Amniotic stem cell (primary cell): ENCODE measurements around the gene NOX4.
"Not testable (repeated sequence)": the region's sequence is repeated elsewhere in the genome, so short reads cannot be mapped to it uniquely, and the experiment has no call there.

Source experiments
- DNase-seq: peaks from one replicate; lab custom pipeline; 2025; lab: John Stamatoyannopoulos, UW

Gene NOX4

DNA sequence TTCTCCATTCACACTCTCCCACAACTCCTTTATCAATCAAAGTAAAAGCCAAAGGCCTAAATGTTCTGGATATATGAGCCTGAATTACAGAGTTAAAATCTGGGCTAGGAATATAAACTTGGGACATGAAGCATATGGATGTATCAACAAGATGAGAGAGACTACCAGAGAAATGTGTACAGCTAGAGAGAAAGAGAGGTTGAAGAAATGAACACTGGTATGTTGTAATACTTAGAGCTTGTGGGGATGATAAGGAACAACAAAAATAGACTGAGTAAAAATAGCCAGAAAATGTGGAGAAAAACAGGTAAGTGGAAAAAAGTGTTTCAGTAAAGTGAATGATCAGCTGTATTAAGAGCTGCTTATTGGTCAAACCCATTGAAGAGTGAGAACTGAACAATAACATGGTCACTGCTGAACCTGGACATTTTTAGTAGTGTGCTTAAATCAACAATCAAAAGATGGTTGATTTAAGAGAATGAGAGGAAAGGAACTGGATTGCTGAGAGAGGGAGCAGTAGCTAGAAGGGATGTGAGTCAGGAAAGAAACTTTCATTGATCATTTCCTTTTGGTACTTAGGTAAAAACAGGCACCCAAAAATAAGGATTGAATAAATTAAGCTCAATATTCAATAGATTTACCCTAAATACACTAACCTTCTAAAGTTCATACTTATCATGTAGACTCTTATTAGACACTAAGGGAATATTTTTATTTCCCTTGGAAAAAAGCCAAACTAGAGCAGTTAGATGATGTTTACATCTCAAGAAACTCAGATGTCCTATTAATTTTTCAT, 111.0 kb downstream of the NOX4 start:
- DNase-seq: not testable (repeated sequence)

GRCh38 chr11:89378986-89379385, 112.2 kb downstream of the NOX4 start:
- DNase-seq: not testable (repeated sequence)

DNA sequence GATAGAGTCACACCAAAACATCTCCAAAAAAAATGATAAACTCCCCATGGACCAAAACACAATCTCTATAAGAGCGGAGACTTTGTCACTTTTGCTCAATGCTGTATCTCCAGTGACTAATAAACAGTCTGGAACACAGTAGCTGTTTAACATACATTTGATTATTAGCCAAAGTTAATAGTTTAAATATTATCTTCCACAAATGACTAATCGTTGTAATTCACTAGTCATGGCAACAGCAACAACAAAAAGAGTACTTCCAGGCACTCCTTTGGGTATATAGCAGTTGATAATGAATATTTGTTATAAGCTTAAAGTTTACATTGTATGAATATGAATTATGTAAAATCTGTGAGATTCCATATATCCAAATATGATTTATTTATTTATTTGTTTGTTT, 121.8 kb downstream of the NOX4 start:
- DNase-seq: not testable (repeated sequence)

DNA sequence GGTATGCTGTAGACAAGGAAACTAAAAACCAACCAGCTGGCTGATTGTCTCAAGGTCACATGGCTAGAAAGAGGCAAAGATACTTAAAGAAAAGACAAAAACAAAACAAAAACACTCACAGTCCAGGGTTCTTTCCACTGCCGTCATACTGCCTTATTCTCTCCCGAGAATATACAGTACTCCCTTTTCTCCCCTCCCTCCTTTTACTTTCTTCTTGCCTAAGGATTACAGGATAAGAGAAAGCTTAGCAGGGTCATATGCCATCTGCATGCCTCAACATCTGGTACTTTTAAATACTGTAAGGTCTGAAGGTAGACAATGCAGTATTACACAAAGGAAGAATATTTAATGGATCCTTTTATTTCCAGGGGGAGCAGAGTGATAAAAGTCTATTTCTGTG, 126.3 kb downstream of the NOX4 start:
- DNase-seq: not testable (repeated sequence)

DNA sequence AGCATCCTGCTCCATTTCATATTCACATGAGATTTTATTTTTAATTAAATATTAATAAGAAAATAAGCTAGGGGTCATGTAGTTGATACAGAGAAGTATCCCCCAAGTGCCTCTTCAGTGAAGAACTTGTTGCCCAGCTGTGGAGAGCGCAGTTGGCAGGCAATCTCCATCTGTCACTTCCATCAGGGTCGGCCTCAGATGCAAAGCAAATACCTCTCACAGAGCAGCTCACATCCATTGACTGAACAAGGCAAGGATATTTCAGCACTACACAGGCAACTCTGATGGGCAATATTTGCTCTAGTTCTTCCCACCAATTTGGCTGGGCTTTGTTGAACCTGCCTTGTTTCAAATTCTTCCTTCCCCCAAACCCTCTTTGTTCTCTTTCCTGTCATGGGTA, 129.4 kb downstream of the NOX4 start:
- no peak for DNase-seq

DNA sequence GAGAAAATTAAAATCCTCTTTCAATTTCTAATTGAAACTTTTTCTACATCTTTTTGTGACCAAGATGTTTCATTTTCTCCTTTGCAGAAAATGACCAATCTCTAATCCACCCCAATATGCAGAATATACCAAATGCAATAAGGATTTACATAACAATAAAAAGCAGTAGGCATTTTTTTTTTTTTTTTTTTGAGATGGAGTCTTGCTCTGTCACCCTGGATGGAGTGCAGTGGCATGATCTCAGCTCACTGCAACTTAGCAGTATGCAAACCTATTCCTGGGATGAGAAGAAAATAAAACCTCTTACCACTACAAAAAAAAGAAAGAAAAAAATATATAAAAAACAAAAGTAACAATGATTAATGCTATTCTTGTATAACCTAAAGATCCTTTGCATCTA, 132.0 kb downstream of the NOX4 start:
- DNase-seq: not testable (repeated sequence)

DNA sequence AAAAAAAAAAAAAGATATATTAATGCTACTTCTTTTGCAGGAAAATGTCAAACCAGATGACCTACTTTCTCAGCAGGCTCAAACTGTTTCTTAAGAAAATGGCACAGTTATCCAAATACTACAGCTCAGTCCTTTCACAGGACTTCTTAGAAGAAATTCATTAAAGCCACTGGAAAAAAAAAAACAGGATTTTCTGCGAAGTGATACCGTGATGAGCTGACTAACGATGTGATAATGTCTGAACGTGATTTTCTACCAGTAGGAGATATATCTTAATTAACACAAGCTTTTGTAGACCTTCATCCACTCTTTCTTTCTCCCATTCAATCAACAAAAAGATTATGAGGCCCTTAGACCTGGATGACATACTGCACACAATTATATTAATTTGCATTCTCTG, 132.4 kb downstream of the NOX4 start:
- DNase-seq: no peak

DNA sequence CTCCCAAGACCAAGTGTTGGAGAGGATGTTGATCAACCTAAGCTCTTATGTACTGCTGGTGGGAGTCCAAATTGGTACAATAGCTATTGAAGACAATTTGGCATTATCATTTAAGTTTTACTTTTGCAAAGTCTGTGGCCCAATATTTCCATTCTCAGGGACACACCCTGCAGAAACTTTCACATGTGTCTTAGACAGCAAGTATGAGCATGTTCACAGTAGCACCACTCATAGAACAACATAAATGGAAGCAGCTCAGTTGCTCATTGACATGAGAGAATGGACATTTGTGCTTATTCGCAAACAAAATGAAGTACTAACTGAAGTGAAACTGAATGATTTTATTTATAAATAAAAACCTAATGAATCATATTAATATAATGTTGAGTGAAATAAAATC, 135.5 kb downstream of the NOX4 start:
- DNase-seq: no peak

DNA sequence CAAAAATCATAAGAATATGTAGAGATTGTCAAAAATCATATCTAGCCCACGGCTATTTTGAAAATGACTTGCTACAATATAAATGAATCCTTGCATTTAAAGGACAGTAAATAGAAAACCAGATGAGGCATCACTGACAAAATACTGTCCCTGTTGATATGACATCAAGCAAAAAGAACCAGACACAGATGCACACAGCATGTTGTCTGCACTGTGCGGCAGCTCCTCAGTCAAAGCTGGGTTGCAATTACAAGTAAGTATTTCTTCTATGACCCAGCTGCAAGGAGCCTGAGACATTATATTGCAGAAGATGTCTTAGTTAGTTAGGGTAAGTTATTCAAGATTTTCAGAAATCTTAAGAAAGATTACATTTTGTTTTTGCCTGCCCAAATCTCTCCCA, 136.7 kb downstream of the NOX4 start:
- DNase-seq: not testable (repeated sequence)

DNA sequence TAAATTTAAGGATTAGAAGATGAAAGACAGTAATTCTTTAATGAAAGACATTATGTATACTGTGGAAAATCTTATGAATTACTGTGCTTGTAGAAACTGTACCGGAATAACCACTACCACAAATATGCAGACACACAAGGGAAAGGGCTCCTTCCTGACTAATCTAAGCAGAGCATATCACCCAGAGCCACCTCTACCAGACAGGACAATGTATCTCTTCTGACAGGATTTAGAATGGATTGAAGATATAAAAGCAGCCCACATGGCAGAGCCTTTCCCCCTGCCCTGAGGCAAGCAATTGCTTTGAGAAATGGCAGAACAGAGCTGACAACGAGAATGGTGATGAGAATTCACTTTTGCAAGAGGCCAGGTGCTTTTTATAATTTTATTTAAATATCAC, 144.1 kb downstream of the NOX4 start:
- no peak for DNase-seq

DNA sequence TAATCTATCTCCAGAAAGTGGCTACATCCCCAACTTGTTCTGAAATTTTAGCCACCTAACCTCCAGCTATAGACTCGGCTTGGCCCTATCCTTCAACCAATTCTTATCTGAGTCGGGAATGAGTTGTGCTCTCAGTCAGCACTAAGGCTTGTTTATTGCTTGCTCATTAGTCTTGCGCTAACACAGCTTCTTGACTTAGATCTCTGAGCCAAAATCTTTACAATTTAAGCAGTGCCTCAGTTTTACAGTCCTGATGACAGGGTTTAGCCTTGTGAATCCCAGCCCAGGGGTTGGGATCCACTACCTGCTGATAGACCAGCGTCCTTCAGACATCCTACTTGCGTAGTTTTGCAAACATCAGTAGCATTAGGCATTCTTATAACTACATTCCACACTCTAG, 144.6 kb downstream of the NOX4 start:
- no peak for DNase-seq

DNA sequence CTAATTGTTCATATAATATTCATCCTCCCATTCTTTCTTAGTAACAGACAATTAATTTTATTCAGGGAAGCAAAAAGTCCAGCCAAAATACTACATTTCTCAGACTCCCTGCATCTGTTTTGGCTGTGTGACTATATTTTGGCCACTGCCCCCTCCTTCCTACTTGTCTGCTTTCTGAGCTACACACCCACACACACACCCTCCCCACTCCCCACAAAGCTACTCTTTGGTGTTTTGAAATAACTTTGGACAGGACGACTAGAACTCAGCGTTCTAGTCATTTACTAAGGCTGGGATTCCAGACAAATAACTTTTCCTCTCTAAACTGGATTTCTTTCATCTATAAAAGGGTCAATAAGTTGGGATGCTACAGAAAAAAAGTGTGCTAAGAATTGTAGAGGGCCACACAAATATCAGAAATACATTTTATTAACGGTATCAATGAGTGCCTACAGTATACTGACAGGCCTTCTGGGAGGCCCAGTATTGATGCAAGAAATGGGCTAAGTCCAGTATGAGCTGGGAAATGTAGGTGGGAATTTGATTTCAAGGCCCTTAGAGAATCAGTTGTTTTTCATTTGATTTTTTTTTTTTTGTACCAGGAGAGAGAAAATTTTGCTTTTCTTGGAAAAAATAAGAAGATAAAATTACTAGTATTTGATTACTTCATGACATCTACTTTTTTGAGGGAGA, 148.1 kb downstream of the NOX4 start:
- not testable (repeated sequence) for DNase-seq

DNA sequence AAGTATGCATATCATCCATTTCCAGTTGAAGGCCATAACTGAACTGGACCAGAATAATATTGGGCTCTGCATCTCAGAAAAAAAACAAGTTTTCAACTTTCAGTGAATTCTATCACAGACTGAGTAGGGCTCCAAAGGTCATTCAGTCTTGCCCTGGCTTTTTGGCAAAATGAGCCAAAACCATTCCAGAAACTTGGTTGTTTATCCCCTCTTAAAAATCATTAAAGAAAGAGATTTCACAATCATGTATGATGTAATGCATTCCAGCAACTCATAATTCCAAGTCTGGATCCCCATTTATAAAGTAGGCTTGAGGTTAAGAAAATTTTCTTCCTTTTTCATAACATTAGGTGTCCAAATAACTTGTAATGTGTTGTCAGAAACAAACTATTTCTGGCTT, 150.7 kb downstream of the NOX4 start:
- DNase-seq: not testable (repeated sequence)

DNA sequence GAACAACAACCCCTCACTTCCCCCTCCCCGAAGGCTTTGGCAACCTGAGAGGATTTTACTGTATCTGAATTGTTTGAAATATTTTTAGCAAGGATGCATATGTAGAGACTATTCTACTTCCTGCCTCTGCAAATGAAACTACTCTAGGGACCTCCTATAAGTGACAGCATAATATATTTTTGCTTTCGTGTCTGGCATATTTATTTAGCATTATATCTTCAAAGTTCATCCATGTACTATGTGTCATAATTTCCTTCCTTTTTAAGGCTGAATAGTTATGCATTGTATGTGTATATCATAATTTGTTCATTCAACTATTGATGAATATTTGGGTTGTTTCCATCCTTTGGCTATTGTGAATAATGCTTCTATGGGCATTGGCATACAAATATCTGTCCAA, 153.1 kb downstream of the NOX4 start:
- not testable (repeated sequence) for DNase-seq

DNA sequence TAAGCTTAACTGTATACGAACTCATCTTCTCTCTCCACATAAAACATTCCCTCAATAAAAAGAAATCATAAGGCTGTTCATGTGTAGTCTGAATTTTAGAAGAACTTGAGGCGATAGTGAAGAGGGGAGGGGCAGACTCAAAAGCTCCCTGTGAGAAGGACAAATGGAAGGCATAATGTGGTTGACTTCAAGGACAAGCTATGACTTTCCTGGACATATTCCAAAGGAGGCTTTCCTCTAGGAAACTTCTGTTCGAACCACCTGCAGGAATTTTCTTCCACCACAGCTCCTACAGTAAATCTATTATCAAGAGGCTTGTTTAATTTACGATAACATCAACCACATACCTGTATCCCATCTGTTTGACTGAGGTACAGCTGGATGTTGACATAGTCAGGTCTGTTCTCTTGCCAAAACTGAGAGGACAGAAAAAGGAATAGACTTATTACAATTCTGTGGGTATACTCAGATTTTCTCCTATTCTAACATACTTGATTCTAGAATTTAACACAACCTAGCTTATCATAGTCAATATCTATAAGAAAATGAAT, 154.0 kb downstream of the NOX4 start:
- DNase-seq: not testable (repeated sequence)

DNA sequence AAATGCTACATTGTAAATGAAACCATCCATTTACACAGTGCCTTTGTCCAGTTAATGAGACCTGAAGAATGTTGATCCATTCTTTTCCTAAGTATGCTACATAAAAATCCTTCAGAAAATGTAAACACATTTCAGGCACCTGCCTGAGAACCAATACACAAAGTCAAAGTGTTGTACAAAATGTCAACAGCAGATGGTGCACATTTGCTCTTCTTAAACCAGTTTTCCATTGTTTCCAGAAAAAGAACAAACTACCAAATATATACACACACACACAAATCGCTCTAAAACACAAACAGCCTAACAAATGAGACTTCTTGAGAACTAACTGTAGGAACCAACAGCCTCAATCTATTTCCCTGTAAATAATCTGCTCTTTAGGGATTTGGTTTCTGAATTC, 157.5 kb downstream of the NOX4 start:
- DNase-seq: not testable (repeated sequence)

GRCh38 chr11:89331940-89332339, 159.2 kb downstream of the NOX4 start:
- not testable (repeated sequence) for DNase-seq

DNA sequence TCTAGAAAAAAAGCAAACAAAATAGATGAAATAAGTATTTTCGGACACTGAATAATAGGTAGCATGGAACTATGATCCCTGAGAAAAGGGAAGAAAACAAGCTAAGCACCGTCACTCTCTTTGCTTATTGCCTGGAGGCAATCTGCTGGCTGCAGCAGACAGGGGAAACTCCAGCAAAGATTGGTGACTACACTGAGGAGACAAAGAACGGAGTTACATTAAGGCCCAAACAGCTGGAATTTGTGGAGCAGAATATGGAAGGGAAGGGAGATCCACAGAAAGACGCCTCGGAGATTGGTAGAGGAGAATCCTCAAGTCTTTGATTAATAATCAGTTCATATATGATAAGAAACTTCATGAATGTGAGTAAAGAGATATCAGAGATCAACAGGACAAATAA, 163.3 kb downstream of the NOX4 start:
- no peak for DNase-seq

GRCh38 chr11:89321401-89321800, 169.8 kb downstream of the NOX4 start:
- no peak for DNase-seq

- not testable (repeated sequence) for DNase-seq
Observed at GRCh38 chr11:89310607-89311006, 180.6 kb downstream of the NOX4 start.

DNA sequence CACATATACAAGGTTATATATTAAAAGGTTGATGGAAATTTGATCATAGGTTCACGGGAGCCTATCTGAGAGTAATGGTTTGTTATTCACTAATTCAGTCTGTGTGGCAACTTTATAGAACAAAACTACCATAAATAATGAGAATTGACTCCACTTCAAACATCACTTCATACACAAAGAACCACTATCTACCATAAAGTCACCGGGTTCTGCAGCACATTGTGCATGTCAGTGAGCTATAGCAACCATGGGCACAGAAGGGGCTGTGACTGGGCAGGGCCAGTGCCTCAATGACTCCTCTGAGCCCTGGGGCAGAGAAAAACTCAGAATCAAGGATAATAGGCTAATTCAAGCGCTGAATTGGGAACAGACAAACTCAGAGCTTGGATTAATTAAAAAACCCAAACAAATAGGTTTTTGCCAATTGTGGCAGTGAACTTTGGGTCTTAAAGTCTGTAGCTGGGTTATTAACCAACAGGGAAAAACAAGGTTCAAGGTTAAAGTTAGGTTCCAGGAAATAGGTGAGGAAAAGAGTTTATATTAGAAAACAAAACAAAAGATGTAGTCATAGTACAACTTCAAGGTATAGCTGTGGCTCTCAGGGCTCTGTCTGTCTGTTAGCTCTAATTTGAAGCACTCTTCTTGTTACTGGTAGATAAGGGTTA, 181.7 kb downstream of the NOX4 start:
- not testable (repeated sequence) for DNase-seq

GRCh38 chr11:89308272-89308671, 182.9 kb downstream of the NOX4 start:
- DNase-seq: not testable (repeated sequence)

DNA sequence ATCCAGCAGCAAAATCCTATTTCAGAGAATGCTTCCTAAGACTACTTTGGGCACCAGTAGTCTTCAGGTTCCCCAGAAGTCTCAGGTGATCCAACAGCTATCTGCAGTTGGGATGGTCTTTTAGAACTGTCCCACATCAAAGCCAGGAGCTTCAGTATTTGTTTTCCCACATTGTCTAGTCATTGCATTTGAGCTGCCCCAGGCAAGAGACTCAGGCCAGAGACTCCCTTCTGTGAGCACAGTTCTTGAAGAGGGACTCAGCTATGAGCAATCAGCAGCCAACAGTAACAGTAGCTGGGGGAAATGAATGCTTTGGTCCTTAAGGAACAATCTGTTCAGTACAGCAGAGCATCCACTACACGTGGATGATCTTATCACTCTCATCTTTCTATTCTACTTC, 188.1 kb downstream of the NOX4 start:
- not testable (repeated sequence) for DNase-seq
